Right renal cortex interstitium (tissue), 3 donors: Measurements from ENCODE around the gene PRR7. TPM values are rescaled to one million over a fixed set of nuclear protein-coding genes. Genes with fewer than 3 reads are reported as not detected.

Experiments
- DNase-seq, 3 donors: peaks; one replicate each; pipeline ENCODE4 v3.0.0-alpha.2; 2013; ENCODE audit warnings: low read depth in 3 of 3, low spot score in 2 of 3
- polyA plus RNA-seq, 3 donors: library from polyadenylated mRNA; unstranded; fragments of 120-200 nt; gene quantifications; one replicate each; pipeline ENCODE4 v1.2.1, GENCODE V29; 2013; ENCODE audit not compliant: insufficient read length in 3 of 3

Gene PRR7
- polyA plus RNA-seq, 3 donors = 0.95 to 1.1 (median 0.97) TPM

DNA sequence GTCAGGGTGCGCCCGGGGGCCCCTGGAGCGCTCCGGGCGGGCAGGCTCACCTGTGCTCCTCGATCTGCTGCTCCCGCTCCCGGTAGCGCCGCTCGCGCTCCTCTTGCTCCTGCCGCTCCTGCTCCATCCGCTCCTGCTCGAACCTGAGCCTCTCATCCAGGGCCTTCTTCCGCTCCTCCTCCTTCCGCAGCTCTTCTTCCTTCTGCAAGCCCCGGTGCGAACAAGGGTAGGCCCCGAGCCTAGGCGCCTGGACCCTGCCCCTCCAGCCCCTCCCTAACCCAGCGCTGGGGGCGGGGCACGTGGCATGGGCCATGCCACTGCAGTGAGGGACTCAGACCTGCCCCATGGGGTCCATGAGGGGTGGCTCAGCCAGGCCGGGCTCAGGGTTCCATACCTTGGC lies 20.2 kb downstream of the PRR7 start:
- no peak for DNase-seq

DNA sequence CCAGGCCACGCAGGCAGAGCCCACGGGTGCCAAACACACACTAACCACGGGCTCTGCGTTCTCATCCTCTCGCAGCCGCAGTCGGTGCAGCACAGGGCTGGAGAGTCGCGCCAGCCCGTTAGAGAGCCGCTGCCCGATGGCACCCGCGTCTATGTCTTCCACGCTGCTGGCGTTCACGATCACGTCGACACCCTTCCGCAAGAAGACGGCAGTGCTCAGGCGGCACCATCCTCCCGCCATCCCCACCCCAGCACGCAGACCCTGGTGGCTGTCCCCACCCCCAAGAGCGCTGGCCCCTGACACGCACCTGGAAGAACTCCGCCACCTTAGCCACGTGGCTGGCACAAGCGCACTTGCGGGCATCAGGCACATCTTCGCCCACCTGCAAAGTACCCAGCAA lies 20.8 kb downstream of the PRR7 start:
- DNase-seq = no peak

DNA sequence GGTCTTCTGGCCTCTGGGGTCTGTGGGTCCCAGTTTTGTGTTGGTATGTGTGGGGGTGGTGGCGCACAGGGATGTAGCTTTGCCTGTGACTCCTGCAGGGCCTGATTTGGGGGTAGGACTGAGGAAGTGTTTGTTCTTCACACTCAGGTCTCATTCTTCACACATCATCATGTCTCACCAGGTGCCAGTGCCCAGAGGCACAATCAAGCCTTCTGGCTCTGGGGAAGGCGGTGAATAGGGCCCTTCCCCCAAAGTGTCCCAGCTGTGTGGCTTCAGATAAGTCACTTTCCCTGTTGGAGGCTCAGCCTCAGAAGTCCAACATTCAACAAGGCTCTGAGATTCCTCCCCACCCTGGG lies 21.7 kb downstream of the PRR7 start:
- no peak for DNase-seq

GRCh38 chr5:177468685-177469628 lies 22.3 kb downstream of the PRR7 start:
- no peak for DNase-seq

GRCh38 chr5:177469750-177470525 lies 23.3 kb downstream of the PRR7 start:
- DNase-seq = no peak

DNA sequence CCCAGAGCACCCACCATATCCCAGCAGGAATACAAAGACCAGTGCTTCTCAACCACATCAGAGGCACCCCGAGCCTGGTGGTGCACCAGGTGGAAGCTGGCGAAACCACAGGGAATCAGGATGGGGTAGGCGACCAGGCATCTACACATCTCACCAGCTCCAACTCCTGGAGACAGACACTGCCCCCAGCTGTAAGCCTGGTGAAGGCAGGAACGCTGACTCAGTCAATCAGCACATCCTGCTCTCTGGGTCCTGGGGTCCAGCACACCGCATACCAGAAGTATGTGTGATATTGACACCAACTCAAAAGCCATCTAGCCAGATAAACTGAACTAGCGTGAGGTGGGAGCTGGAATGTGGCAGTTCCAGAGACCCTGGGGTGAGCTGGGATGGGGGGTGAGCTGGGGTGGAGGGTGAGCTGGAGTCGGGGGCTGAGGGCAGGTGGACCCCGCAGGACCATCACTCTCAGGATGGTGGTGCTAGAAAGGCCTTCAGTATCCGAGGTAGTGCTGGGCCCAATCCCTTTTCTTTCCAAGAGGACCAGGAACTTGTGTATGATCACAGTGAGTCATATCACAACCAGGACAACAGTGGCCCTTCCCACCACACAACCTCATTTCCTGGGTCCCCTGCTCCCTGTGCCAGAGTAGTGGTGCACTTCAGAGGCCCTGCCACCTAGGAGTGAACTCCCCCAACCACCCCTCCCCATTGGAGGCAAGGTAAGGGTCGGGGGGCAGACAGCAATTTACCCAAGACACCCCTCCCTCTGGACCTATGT lies 24.3 kb downstream of the PRR7 start:
- no peak for DNase-seq

DNA sequence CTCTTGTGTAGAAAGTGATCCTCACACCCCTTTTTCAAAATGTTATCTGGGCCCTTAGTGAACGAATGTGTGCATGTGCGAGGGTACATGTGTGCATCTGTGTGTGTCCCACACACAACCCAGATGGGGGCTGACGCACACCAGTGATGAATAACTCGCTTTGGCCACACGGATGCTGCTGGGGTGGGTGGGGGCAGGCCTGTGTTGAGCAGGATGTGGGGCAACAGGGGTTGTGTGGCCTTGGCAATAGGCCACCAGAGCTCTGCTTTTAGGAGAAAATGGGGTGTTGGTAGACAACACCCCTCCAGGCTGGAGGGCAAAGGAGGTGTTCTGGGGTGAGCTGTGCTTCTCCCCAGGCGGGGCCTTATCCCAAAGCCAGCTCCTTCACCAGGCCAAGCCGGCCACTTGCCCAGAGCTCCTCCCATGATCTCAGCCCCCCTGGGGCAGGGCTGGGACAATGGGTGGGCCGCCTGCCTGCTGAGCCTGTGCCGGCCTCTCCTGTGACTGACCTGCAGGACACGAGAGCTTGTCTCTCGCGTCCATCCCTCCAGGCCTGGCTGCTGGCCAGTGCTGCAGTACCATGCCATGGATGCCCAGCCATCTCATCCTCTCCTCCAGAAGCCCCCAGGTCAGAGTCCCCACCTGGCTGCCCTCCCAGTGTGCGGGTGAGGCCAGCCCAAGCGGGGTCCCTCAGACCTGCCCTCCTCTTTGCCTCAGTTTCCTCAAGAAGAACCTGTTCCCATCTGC lies 25.2 kb downstream of the PRR7 start:
- no peak for DNase-seq

GRCh38 chr5:177472460-177473442 lies 26.1 kb downstream of the PRR7 start:
- DNase-seq = no peak

- DNase-seq = no peak
Measured at GRCh38 chr5:177473443-177474001, 26.9 kb downstream of the PRR7 start, which contains the start of gene DBN1. DBN1 (minus strand) TSS chr5:177473634; CDS start chr5:177473521, 113 bp downstream.

DNA sequence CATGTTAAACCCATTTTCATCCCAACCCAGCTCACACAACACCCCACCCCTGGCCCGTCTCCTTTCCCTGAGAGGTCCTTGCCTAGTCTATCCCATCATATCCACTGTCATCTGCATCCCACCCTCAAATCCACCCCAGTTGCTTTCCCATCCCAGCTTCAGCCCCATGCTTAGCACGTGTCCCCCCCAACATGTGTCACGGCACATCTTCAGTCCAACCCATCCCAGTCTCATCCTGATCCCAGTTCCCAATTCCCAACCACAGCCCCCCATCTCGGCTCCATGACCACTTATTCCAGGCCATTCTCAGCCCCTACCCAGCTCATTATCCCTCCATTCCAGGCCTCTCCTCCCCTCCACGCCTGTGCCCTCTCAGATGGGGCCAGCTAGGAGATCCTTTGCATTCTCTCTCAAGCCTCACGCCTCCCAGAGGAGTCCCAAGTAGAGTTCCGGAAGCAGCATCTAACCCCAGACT lies 27.4 kb downstream of the PRR7 start:
- DNase-seq = no peak

DNA sequence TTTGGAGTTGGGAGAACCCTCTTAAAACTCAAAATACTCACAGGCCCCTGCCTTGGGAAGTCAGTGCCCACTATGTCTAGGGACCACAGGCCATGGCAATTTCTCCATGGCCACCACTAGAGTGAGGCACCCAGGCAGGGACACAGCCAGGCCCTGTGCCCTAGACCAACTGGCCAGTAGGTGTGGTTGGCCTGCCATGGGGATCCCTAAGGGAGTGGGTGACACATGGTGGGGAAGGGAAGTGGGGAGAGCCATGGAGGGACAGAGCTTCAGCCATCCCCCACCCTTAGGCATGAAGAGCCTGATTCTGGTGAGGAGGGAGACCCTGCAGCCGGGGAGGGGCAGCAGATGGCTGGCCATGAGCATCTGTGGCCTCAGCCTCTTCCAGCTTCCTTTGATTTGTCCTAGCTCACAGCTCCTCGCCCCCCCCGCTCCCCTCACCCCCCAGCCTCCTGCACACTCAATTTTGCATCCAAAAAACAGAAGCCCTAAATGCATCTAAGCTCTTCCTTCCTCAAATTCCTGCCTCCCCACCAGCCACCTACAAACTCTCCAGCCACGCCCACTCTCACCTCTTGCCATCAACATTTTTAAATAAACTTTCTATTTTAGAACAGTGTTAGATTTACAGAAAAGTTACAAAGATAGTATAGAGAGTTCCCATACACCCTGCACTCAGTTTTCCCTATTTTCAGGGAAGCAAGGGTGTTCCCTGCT lies 28.4 kb downstream of the PRR7 start:
- no peak for DNase-seq

DNA sequence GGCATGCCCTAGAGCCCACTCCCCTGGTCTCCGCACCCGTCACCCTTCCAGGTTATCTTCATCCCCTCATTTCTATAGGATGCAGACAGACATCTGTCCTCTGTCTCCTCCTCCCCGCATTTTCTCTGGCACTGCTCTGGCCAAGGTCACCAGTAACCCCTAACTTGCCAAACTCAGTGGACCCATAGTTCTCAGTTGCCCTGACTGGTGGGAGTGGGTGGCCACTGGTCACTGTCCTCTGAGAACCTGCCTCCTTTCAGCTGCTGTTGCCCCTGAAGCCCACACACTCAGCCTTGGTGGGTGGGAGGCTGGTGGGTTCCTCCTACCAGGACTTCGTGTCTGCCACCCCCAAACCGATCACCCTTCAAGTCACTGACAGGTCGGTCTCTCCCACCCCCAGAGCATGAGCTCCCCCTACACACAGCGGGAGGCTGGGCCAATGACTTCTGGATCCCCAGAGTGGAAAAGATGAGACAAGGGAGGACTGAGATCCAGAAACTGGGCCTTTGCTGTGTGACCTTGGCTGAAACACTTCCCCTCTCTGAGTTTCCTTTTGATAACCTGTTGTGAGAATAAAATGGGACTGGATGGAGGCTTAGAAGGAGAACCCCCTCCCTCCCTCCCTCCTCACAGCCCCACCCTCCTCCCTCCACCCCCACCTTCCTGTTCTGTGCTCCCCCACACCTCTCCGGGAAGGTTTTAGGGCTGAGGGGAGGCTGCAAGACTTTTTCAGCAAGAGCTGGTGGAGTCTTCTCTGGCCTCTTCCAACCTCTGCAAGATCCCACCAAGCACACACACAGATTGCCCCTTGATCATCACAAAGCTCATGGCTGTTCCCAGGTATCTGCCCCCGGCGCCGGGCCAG lies 29.2 kb downstream of the PRR7 start:
- DNase-seq = no peak

- no peak for DNase-seq
Measured at GRCh38 chr5:177476531-177477233, 30.1 kb downstream of the PRR7 start.

GRCh38 chr5:177477701-177478477 lies 31.3 kb downstream of the PRR7 start:
- no peak for DNase-seq
